HG02642 (cell line): ENCODE data around the gene KRTAP10-7.
"Not testable (repeated sequence)": the region's sequence is repeated elsewhere in the genome, so short reads cannot be mapped to it uniquely, and the experiment has no call there.

ENCODE experiments used
- ATAC-seq: cut with Tn5 transposase; IDR thresholded peaks from one replicate; pipeline ENCODE4 v1.9.1; 2021; ENCODE audit warnings: mild to moderate bottlenecking; ENCODE audit not compliant: unreplicated experiment, poor library complexity

Gene KRTAP10-7

GRCh38 chr21:44589586-44590305 is 10.7 kb upstream of the KRTAP10-7 start:
- ATAC-seq: no peak

GRCh38 chr21:44590311-44590721 is 10.1 kb upstream of the KRTAP10-7 start:
- no peak for ATAC-seq

- not testable (repeated sequence) for ATAC-seq
Observed at GRCh38 chr21:44590897-44591800, 9.2 kb upstream of the KRTAP10-7 start.

- ATAC-seq: not testable (repeated sequence)
Observed at GRCh38 chr21:44591801-44592130, 8.6 kb upstream of the KRTAP10-7 start.

GRCh38 chr21:44592446-44593311 is 7.7 kb upstream of the KRTAP10-7 start, which contains the start of gene KRTAP10-6:
Gene KRTAP10-6 (minus strand): TSS chr21:44592505. CDS start chr21:44592484, 21 bp downstream.
- ATAC-seq: no peak

- ATAC-seq: no peak
Observed at GRCh38 chr21:44593598-44594405, 6.6 kb upstream of the KRTAP10-7 start.

- ATAC-seq: no peak
Observed at GRCh38 chr21:44594406-44594916, 5.9 kb upstream of the KRTAP10-7 start.

GRCh38 chr21:44595524-44595923 is 4.9 kb upstream of the KRTAP10-7 start:
- no peak for ATAC-seq

GRCh38 chr21:44596068-44596725 is 4.2 kb upstream of the KRTAP10-7 start:
- no peak for ATAC-seq

GRCh38 chr21:44598061-44598460 is 2.3 kb upstream of the KRTAP10-7 start:
- ATAC-seq: no peak

GRCh38 chr21:44599264-44600029 is 950 bp upstream of the KRTAP10-7 start:
- ATAC-seq: no peak

GRCh38 chr21:44601091-44601490 is 694 bp downstream of the KRTAP10-7 start:
- not testable (repeated sequence) for ATAC-seq

GRCh38 chr21:44601596-44602462 is 1.4 kb downstream of the KRTAP10-7 start:
- ATAC-seq: no peak

GRCh38 chr21:44602463-44602850 is 2.1 kb downstream of the KRTAP10-7 start:
- no peak for ATAC-seq

GRCh38 chr21:44603109-44603875 is 2.9 kb downstream of the KRTAP10-7 start:
- no peak for ATAC-seq

- no peak for ATAC-seq
Observed at GRCh38 chr21:44603911-44604310, 3.5 kb downstream of the KRTAP10-7 start.

GRCh38 chr21:44606495-44606894 is 6.1 kb downstream of the KRTAP10-7 start:
- no peak for ATAC-seq
